DMS79 (cell line): ENCODE measurements around the gene ITGA3.
"Not testable (repeated sequence)": the region's sequence is repeated elsewhere in the genome, so short reads cannot be mapped to it uniquely, and the experiment has no call there.

Experiments used
- DNase-seq: peaks from one replicate; lab custom pipeline; 2025; lab: John Stamatoyannopoulos, UW

The ITGA3 gene

GRCh38 chr17:50035421-50035879 lies 20.5 kb upstream of the ITGA3 start:
- no peak for DNase-seq

GRCh38 chr17:50035945-50036344 lies 20.0 kb upstream of the ITGA3 start:
- DNase-seq, result no peak

GRCh38 chr17:50036455-50037261 lies 19.3 kb upstream of the ITGA3 start:
- DNase-seq, result peak; percentile 17

- DNase-seq, result peak; percentile 10
Observed at GRCh38 chr17:50037321-50038107, 18.4 kb upstream of the ITGA3 start.

- no peak for DNase-seq
Observed at GRCh38 chr17:50039058-50039457, 16.9 kb upstream of the ITGA3 start.

GRCh38 chr17:50040496-50040895 lies 15.4 kb upstream of the ITGA3 start:
- DNase-seq, result not testable (repeated sequence)

GRCh38 chr17:50042211-50042610 lies 13.7 kb upstream of the ITGA3 start:
- DNase-seq, result no peak

GRCh38 chr17:50043290-50044148 lies 12.4 kb upstream of the ITGA3 start:
- no peak for DNase-seq

- peak; percentile 93 for DNase-seq
Observed at GRCh38 chr17:50044483-50044882, 11.4 kb upstream of the ITGA3 start.

GRCh38 chr17:50045154-50045553 lies 10.8 kb upstream of the ITGA3 start:
- DNase-seq, result no peak

GRCh38 chr17:50046179-50046578 lies 9.7 kb upstream of the ITGA3 start:
- DNase-seq, result no peak

- no peak for DNase-seq
Observed at GRCh38 chr17:50046667-50047066, 9.2 kb upstream of the ITGA3 start.

- no peak for DNase-seq
Observed at GRCh38 chr17:50047083-50047482, 8.8 kb upstream of the ITGA3 start.

GRCh38 chr17:50047488-50048126 lies 8.3 kb upstream of the ITGA3 start:
- DNase-seq, result no peak

- DNase-seq, result no peak
Observed at GRCh38 chr17:50048146-50048720, 7.7 kb upstream of the ITGA3 start.

- no peak for DNase-seq
Observed at GRCh38 chr17:50048988-50049387, 6.9 kb upstream of the ITGA3 start.

- DNase-seq, result no peak
Observed at GRCh38 chr17:50049636-50050035, 6.3 kb upstream of the ITGA3 start.

GRCh38 chr17:50050431-50051032 lies 5.4 kb upstream of the ITGA3 start:
- DNase-seq, result no peak

GRCh38 chr17:50051082-50051576 lies 4.8 kb upstream of the ITGA3 start:
- no peak for DNase-seq

- no peak for DNase-seq
Observed at GRCh38 chr17:50051606-50052005, 4.3 kb upstream of the ITGA3 start.
